GM23248 (cell line): ENCODE data around the gene LST1. TPM values are rescaled to one million over a fixed set of nuclear protein-coding genes. Genes with fewer than 3 reads are reported as not detected.

Experiments used
- DNase-seq: peaks from one replicate; pipeline ENCODE4 v3.0.0-alpha.2; 2015
- H2AFZ ChIP-seq: fragments of 200-600 bp; sonication (generic); 2 replicates; pipeline ENCODE4 v1.6.1; 2016; ENCODE audit warnings: antibody characterized with exemption
- H3F3A ChIP-seq: fragments of 200-600 bp; sonication (generic); 2 replicates; pipeline ENCODE4 v1.6.1; 2016; ENCODE audit warnings: mild to moderate bottlenecking, antibody characterized with exemption, mixed run types; ENCODE audit not compliant: insufficient read depth
- H3K27ac ChIP-seq: fragments of 200-600 bp; sonication (generic); 2 replicates; pipeline ENCODE4 v1.5.1; 2016; ENCODE audit warnings: mild to moderate bottlenecking
- H3K27me3 ChIP-seq: fragments of 200-600 bp; sonication (generic); replicated peaks from 2 replicates; pipeline ENCODE4 v1.6.1; 2016; ENCODE audit warnings: mild to moderate bottlenecking; ENCODE audit not compliant: insufficient read depth
- H3K36me3 ChIP-seq: fragments of 200-600 bp; sonication (generic); 2 replicates; pipeline ENCODE4 v1.6.1; 2016; ENCODE audit warnings: low read depth, mild to moderate bottlenecking
- H3K4me1 ChIP-seq: fragments of 200-600 bp; sonication (generic); 2 replicates; pipeline ENCODE4 v1.6.1; 2016; ENCODE audit warnings: mild to moderate bottlenecking; ENCODE audit not compliant: insufficient read depth
- H3K4me2 ChIP-seq: fragments of 200-600 bp; sonication (generic); one replicate; pipeline ENCODE4 v1.6.1; 2016; ENCODE audit warnings: mild to moderate bottlenecking; ENCODE audit not compliant: unreplicated experiment
- H3K4me3 ChIP-seq: fragments of 200-600 bp; sonication (generic); 2 replicates; pipeline ENCODE4 v1.5.1; 2016; ENCODE audit warnings: mild to moderate bottlenecking
- H3K79me2 ChIP-seq: fragments of 200-600 bp; sonication (generic); 2 replicates; pipeline ENCODE4 v1.6.1; 2016; ENCODE audit warnings: mild to moderate bottlenecking; ENCODE audit not compliant: insufficient read depth
- H3K9ac ChIP-seq: fragments of 200-600 bp; sonication (generic); 2 replicates; pipeline ENCODE4 v1.6.1; 2016; ENCODE audit warnings: mild to moderate bottlenecking
- H3K9me2 ChIP-seq: fragments of 200-600 bp; sonication (generic); 2 replicates; pipeline ENCODE4 v1.6.1; 2016; ENCODE audit warnings: mixed run types, mild to moderate bottlenecking, moderate library complexity; ENCODE audit not compliant: insufficient read depth
- H3K9me3 ChIP-seq: fragments of 200-600 bp; sonication (generic); one replicate; pipeline ENCODE4 v1.6.1; 2017; ENCODE audit warnings: low read depth
- H4K20me1 ChIP-seq: fragments of 200-600 bp; sonication (generic); 2 replicates; pipeline ENCODE4 v1.6.0; 2016; ENCODE audit not compliant: insufficient read depth
- EZH2 ChIP-seq: fragments of 200-600 bp; sonication (generic); IDR thresholded peaks from 2 replicates; pipeline ENCODE4 v1.6.1; 2018; ENCODE audit warnings: antibody characterized with exemption, mild to moderate bottlenecking; ENCODE audit not compliant: insufficient read depth, poor library complexity, severe bottlenecking
- EZH2phosphoT487 ChIP-seq: fragments of 200-600 bp; sonication (generic); IDR thresholded peaks from 2 replicates; pipeline ENCODE4 v1.6.1; 2018; ENCODE audit warnings: antibody characterized with exemption, moderate library complexity, mild to moderate bottlenecking, low read depth; ENCODE audit not compliant: insufficient read depth
- WGBS, 2 experiments: methylation state at CpG; one replicate each; pipeline ENCODE4 v1.1.6; 2015 to 2017; ENCODE audit warnings: low lambda C conversion rate in 2 of 2, low coverage in 1 of 2; ENCODE audit errors: missing lambda C conversion rate in 2 of 2; 5-methylcytosine and 5-hydroxymethylcytosine counted together
- in situ Hi-C: fragments of 300-500 bp; cut with MboI; formaldehyde crosslinking; loops from 2 replicates; pipeline ENCODE4 v1.15.0; 2020
- polyA plus RNA-seq: library from polyadenylated mRNA; unstranded; fragments of >200 nt; fragmentation: Nextera tagmentation; extraction: Ambion mirVana; gene quantifications from 2 replicates; pipeline ENCODE4 v1.2.1, GENCODE V29; 2016
- total RNA-seq: library from RNA; depleted of rRNA; stranded (reverse); fragments of >200 nt; shearing (Covaris generic); gene quantifications from 2 replicates; pipeline ENCODE4 v1.2.3, GENCODE V29; 2014

The LST1 gene
- total and polyA plus RNA-seq, 2 experiments from 2014 or later: not detected

- TF ChIP-seq EZH2 (no peak), EZH2phosphoT487 (no peak)
- in situ Hi-C loops: no loop called here
- Histone ChIP-seq H3K27me3 (no peaks in the 10 kb centered on the region), H3K9me2 (no peaks in the 10 kb centered on the region), H2AFZ (no peak overlapping the region), H3K9me3 (no peaks in the 10 kb centered on the region), H3K4me3 (no peak overlapping the region), H3K27ac (no peak overlapping the region), H4K20me1 (peaks cover 4% of the 10 kb centered on the region; the same call in 1 of the 2 replicates), H3F3A (peaks cover 31% of the 10 kb centered on the region; the same call in 1 of the 2 replicates), H3K9ac (no peak overlapping the region), H3K36me3 (peaks cover 92% of the 10 kb centered on the region), H3K4me1 (0 out of 2 replicates have a peak, but pooled peaks cover 2% of the 10 kb centered on the region), H3K4me2 (no peak overlapping the region), H3K79me2 (peaks cover 99% of the 10 kb centered on the region)
- 95 to 97% methylated on average over 19 of the region's 19 CpGs for WGBS, 2 experiments
- no peak for DNase-seq
These were observed 41.7 kb downstream of the LST1 start for GRCh38 chr6:31627690-31628287.

DNA sequence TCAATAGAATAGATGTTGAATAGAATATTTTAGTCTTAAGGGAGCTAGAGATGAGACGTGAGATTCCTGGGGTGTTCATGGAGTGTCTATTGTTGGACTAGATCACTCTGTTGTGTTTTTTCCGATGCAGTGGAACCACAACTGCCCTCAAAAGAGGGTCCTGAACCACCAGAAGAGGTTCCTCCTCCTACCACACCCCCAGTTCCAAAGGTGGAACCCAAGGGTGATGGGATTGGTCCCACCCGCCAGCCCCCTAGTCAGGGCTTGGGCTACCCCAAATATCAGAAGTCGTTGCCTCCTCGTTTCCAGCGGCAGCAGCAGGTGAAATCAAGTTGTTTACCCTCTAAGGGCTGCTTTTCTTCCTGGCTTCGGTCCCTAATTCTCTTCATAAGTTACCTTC is 42.9 kb downstream of the LST1 start:
- Histone ChIP-seq H3K9me2 (no peaks in the 10 kb centered on the region), H3K79me2 (peaks cover 93% of the 10 kb centered on the region), H3K4me1 (no peaks in the 10 kb centered on the region), H3K27me3 (no peaks in the 10 kb centered on the region), H3K9me3 (no peaks in the 10 kb centered on the region), H3K4me2 (no peak overlapping the region), H3K27ac (no peak overlapping the region), H3K36me3 (peaks cover 88% of the 10 kb centered on the region), H3F3A (peaks cover 42% of the 10 kb centered on the region), H3K9ac (no peak overlapping the region), H2AFZ (no peak overlapping the region), H4K20me1 (no peaks in the 10 kb centered on the region), H3K4me3 (no peak overlapping the region)
- WGBS, 2 experiments: 92 to 93% methylated on average over 7 of the region's 7 CpGs
- in situ Hi-C loops: no loop called here
- no peak for DNase-seq
- TF ChIP-seq EZH2phosphoT487 (no peak), EZH2 (no peak)

GRCh38 chr6:31630177-31630934 is 44.3 kb downstream of the LST1 start:
- in situ Hi-C loops: no loop called here
- H3K9me2 ChIP-seq: no peaks in the 10 kb centered on the region
- H3K4me3 ChIP-seq: no peak overlapping the region
- H2AFZ ChIP-seq: no peak overlapping the region
- DNase-seq: no peak
- no peaks in the 10 kb centered on the region for H4K20me1 ChIP-seq
- H3K9ac ChIP-seq: no peak overlapping the region
- WGBS, 2 experiments: 90 to 93% methylated on average over 25 of the region's 25 CpGs
- H3K4me2 ChIP-seq: no peak overlapping the region
- no peaks in the 10 kb centered on the region for H3K9me3 ChIP-seq
- peaks cover 55% of the 10 kb centered on the region for H3F3A ChIP-seq
- H3K27me3 ChIP-seq: no peaks in the 10 kb centered on the region
- H3K27ac ChIP-seq: no peak overlapping the region
- no peaks in the 10 kb centered on the region for H3K4me1 ChIP-seq
- H3K79me2 ChIP-seq: peaks cover 80% of the 10 kb centered on the region
- no peak for TF ChIP-seq EZH2
- TF ChIP-seq EZH2phosphoT487: no peak
- H3K36me3 ChIP-seq: peaks cover 89% of the 10 kb centered on the region

GRCh38 chr6:31631209-31631608 is 45.1 kb downstream of the LST1 start:
- Histone ChIP-seq H3K9ac (no peak overlapping the region), H4K20me1 (no peaks in the 10 kb centered on the region), H3K27ac (no peak overlapping the region), H3K79me2 (peaks cover 71% of the 10 kb centered on the region), H3K4me2 (no peak overlapping the region), H2AFZ (no peak overlapping the region), H3K4me1 (no peaks in the 10 kb centered on the region), H3K4me3 (no peak overlapping the region), H3K36me3 (peaks cover 89% of the 10 kb centered on the region), H3K27me3 (no peaks in the 10 kb centered on the region), H3F3A (peaks cover 62% of the 10 kb centered on the region), H3K9me3 (no peaks in the 10 kb centered on the region), H3K9me2 (no peaks in the 10 kb centered on the region)
- no peak for DNase-seq
- 86 to 87% methylated on average over 14 of the region's 16 CpGs for WGBS, 2 experiments
- in situ Hi-C loops: no loop called here
- no peak for TF ChIP-seq EZH2
- no peak for TF ChIP-seq EZH2phosphoT487
